Heart left ventricle (tissue), 16 donors: ENCODE results near the gene SLC6A3. TPM values are rescaled to one million over a fixed set of nuclear protein-coding genes. Genes with fewer than 3 reads are reported as not detected.

Source experiments
- ATAC-seq, 4 donors: fragments of 200-7000 bp; cut with Tn5 transposase; one replicate each; pipeline ENCODE4 v1.9.1; 2020 to 2022; ENCODE audit warnings: moderate library complexity in 4 of 4, mild to moderate bottlenecking in 3 of 4, moderate number of reproducible peaks in 1 of 4
- DNase-seq, 5 donors: peaks; one replicate each; pipeline ENCODE4 v3.0.0-alpha.2; 2020
- H3K27ac ChIP-seq, 12 donors: fragments of 200-600 bp; sonication (generic) in 4 of 12; one replicate each; pipeline versions ENCODE4 v1.5.0 to v1.8.0; 2016 to 2022; ENCODE audit warnings: mild to moderate bottlenecking in 2 of 12
- H3K27me3 ChIP-seq, 9 donors: fragments of 200-600 bp; sonication (generic) in 2 of 9; one replicate each; pipeline versions ENCODE4 v1.5.1 to v1.8.0; 2016 to 2022; ENCODE audit warnings: mild to moderate bottlenecking in 3 of 9
- H3K36me3 ChIP-seq, 9 donors: fragments of 200-600 bp; sonication (generic) in 2 of 9; one replicate each; pipeline versions ENCODE4 v1.5.0 to v1.8.0; 2018 to 2022; ENCODE audit warnings: mild to moderate bottlenecking in 2 of 9
- H3K4me1 ChIP-seq, 12 donors: fragments of 200-600 bp; sonication (generic) in 4 of 12; one replicate each; pipeline versions ENCODE4 v1.5.0 to v1.8.0; 2016 to 2022; ENCODE audit warnings: mild to moderate bottlenecking in 3 of 12
- H3K4me3 ChIP-seq, 12 donors: fragments of 200-600 bp; sonication (generic) in 4 of 12; one replicate each; pipeline versions ENCODE4 v1.5.0 to v1.8.0; 2017 to 2022; ENCODE audit warnings: mild to moderate bottlenecking in 9 of 12, moderate library complexity in 4 of 12
- H3K9me3 ChIP-seq, 12 donors: fragments of 200-600 bp; sonication (generic) in 4 of 12; one replicate each; pipeline versions ENCODE4 v1.5.0 to v1.8.0; 2016 to 2022; ENCODE audit warnings: mild to moderate bottlenecking in 1 of 12
- POLR2A ChIP-seq, 2 donors: fragments of 450-650 bp; IDR thresholded peaks; one replicate each; pipeline ENCODE4 v1.6.1; 2017; ENCODE audit warnings: antibody characterized with exemption in 2 of 2, mild to moderate bottlenecking in 2 of 2, moderate library complexity in 2 of 2
- WGBS, 4 donors: extraction: QIAGEN DNeasy Blood & Tissue Kit in 2 of 4; methylation state at CpG; one replicate each; pipeline versions ENCODE4 v1.1.5 to v1.1.7; 2013 to 2018; 5-methylcytosine and 5-hydroxymethylcytosine counted together
- intact Hi-C, 10 donors: fragments of 100-400 bp; cut with DNase I; formaldehyde crosslinking; loops; one replicate each; pipeline versions ENCODE4 v1.11.1 to v1.14.2; 2022
- polyA plus RNA-seq, 2 donors: library from polyadenylated mRNA; stranded (reverse); fragments of 200-250 nt; gene quantifications; one replicate each; pipeline ENCODE4 v1.2.3, GENCODE V29; 2013
- total RNA-seq, 9 donors: library from RNA; depleted of rRNA in 2 of 9; stranded (reverse); fragments of >200 nt in 2 of 9; fragmentation: NEBNext Ultra II Directional in 3 of 9; extraction: Animal tissue kit (Norgen Biotek cat#: 25700) in 3 of 9; gene quantifications; one replicate each; pipeline versions ENCODE4 v1.1.0 to v1.2.4, GENCODE V29; 2016 to 2023
- TF ChIP-seq, protein P1 (sequence below), 12 donors: fragments of 200-600 bp; sonication (generic) in 4 of 12; IDR thresholded peaks; one replicate each; pipeline versions ENCODE4 v1.5.0 to v1.8.0; 2018 to 2022; ENCODE audit warnings: antibody characterized with exemption in 12 of 12, mild to moderate bottlenecking in 5 of 12
- donor health status: ischemic (EF 13 %, LVEDD 7.1; RV severe dilation, severe dysfunction).
- donor health status: healthy with polysubstance abuse.
- donor health status: DM: no; HTN: yes; CAD: no.
- donor health status: DM: no; HTN: no; CAD: no.
- donor health status: ischemic (EF 25% LVEDD 6.9; RV normal size, moderate dysfunction).
- donor health status: ischemic (EF 25% LVEDD 5.7; RV mildly dilated, moderate dysfunction).
- donor health status: healthy.
- donor health status: DM: yes; HTN: yes; CAD: no.
- donor health status: ischemic (EF 35%, LVEDD 5.7; RV mildly dilated, moderate dysfunction).
- donor health status: nonischemic (EF 11% LVEDD 7.7; RV severe dilation, severe dysfunction).
- donor health status: DM: yes; HTN: yes; CAD: no.
- donor health status: PGD.
- donor health status: ischemic (EF 29% LVEDD 5.4; RV normal size, mild dysfunction).
- donor health status: nonischemic (EF 23%, LVEDD 6.1; RV moderate dilation, normal function).

The SLC6A3 gene
- total and polyA plus RNA-seq, 11 donors: 0.06 to 0.29 (median 0.11) TPM; not detected in 7

DNA sequence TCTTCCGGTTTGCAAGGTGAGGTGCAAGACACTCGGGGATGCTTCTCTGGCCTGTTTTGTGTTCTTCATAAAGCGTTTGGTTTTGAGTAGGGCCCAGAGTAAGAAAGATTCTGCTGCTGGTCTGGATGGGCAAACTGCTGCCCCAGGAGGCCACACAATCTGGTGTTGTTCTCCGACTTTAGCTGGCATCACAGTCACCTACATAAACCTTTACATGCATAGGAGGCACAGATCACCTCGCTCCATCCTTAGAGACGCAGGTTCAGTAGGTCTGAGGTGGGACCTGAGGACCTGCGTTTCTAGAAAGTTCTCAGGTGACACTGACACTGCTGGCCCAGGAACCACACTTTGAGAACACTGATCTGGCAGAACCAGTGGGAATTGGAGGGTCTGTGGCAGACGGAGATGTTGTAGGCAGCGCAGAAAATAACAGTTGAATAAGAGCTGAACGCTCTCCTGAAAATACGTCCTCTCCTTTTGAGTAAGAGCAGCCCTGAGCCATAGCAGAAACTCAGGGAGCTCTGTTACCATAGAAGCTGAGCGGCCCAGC lies 3.9 kb upstream of the SLC6A3 start:
- peaks cover 0 to 16% (median 5%) of the 10 kb centered on the region in 12 donors for H3K4me1 ChIP-seq
- intact Hi-C loops: no loop called here
- H3K4me3 ChIP-seq: no peak overlapping the region
- H3K36me3 ChIP-seq: no peaks in the 10 kb centered on the region
- H3K27ac ChIP-seq: no peak overlapping the region
- ATAC-seq: no peak
- peaks cover 6 to 56% (median 32%) of the 10 kb centered on the region in 9 donors for H3K27me3 ChIP-seq
- 85 to 88% (median 87%) methylated on average over 11 to 12 of the region's 12 CpGs for WGBS, 4 donors
- TF ChIP-seq, protein P1, sequence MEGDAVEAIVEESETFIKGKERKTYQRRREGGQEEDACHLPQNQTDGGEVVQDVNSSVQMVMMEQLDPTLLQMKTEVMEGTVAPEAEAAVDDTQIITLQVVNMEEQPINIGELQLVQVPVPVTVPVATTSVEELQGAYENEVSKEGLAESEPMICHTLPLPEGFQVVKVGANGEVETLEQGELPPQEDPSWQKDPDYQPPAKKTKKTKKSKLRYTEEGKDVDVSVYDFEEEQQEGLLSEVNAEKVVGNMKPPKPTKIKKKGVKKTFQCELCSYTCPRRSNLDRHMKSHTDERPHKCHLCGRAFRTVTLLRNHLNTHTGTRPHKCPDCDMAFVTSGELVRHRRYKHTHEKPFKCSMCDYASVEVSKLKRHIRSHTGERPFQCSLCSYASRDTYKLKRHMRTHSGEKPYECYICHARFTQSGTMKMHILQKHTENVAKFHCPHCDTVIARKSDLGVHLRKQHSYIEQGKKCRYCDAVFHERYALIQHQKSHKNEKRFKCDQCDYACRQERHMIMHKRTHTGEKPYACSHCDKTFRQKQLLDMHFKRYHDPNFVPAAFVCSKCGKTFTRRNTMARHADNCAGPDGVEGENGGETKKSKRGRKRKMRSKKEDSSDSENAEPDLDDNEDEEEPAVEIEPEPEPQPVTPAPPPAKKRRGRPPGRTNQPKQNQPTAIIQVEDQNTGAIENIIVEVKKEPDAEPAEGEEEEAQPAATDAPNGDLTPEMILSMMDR (IDR thresholded peaks at IDR 0.05): no peak
- TF ChIP-seq POLR2A (IDR thresholded peaks at IDR 0.05): no peak
- peaks cover 0 to 19% (median 10%) of the 10 kb centered on the region in 12 donors for H3K9me3 ChIP-seq
- DNase-seq: no peak

DNA sequence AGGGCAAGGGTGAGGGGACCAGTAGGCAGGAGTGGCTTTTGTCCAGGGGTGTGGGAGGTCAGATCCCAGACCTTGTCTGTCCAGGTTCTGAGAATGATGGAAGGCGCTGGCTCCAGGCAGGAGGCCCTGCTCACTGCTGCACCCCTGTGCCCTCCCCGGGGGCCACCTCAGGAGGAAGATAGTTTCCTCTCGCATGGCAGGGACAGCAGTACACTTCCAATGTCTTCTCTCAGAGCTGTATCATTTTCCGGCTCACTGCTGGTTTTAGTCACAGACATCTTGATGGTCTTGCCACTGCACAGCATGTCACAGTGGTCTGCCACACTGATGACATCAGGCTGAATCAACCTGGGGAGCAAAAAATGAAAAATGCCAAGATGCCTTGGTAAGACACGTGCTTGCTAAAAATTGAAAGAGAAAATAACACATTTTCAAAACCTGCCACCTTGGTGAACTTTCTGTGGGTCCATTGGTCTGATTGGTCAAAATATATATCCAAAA lies 3.3 kb upstream of the SLC6A3 start:
- no peak for TF ChIP-seq POLR2A (IDR thresholded peaks at IDR 0.05)
- TF ChIP-seq, protein P1 (IDR thresholded peaks at IDR 0.05): no peak
- intact Hi-C loops: no loop called here
- H3K27ac ChIP-seq: no peak overlapping the region
- H3K4me1 ChIP-seq: peaks cover 0 to 16% (median 5%) of the 10 kb centered on the region in 12 donors
- DNase-seq (no peak), ATAC-seq (no peak)
- H3K27me3 ChIP-seq: peaks cover 11 to 58% (median 38%) of the 10 kb centered on the region in 9 donors
- H3K36me3 ChIP-seq: no peaks in the 10 kb centered on the region
- no peak overlapping the region for H3K4me3 ChIP-seq
- 54 to 78% (median 66%) methylated on average over 5 of the region's 5 CpGs for whole genome bisulfite sequencing, 4 donors
- H3K9me3 ChIP-seq: peaks cover 0 to 13% (median 5%) of the 10 kb centered on the region in 12 donors

DNA sequence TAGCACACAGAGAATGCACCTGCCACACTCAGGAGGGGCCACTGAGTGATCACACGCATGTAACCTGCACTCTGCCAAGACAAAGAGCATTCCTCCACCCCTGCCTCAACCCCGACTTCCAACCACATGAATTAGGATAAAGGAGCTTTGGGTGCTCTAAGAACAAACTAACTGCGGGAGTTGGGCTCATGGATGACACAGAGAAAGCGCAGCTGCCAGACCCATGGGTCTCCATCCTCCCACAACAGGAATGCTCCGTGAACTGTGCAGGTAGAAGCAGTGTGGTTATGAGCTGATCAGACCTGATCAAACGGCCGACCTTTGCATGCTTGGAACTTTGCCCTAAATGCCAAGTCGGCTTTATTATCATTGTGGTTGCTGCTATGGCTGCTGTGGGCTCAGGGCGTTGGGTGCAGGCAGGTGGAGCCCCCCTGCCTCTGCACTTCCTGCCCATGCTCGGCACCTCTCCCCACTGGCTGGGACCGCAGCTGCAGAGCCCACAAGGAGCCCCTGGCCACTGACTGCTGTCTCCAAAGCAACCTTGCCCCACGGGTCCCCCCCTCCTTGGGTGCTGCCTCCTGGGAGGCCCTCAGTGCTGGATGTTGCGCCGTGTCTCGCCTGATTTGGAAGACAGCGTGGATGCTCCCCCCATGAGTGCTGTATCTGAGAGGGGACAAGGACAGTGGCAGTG lies 2.6 kb upstream of the SLC6A3 start:
- H3K4me1 ChIP-seq: peaks cover 0 to 16% (median 5%) of the 10 kb centered on the region in 12 donors

More for the DNA sequence above, 2.6 kb upstream of the SLC6A3 start:
- ATAC-seq (no peak), DNase-seq (no peak)
- Histone ChIP-seq H3K27ac (no peak overlapping the region), H3K4me3 (no peak overlapping the region), H3K27me3 (peaks cover 15 to 65% (median 45%) of the 10 kb centered on the region in 9 donors), H3K9me3 (peaks cover 0 to 6% (median 0%) of the 10 kb centered on the region in 12 donors), H3K36me3 (no peaks in the 10 kb centered on the region)
- TF ChIP-seq, protein P1 (IDR thresholded peaks at IDR 0.05): no peak
- TF ChIP-seq POLR2A (IDR thresholded peaks at IDR 0.05): no peak
- whole genome bisulfite sequencing, 4 donors: 60 to 79% (median 65%) methylated on average over 10 to 16 of the region's 16 CpGs
- intact Hi-C loops: no loop called here
